Measurements from ENCODE around the gene LMF2.

GRCh38 chr22:50473855-50474671, 33.4 kb downstream of the LMF2 start:
- no peak for TF ChIP-seq CTCF (IDR thresholded peaks at IDR 0.05)
- TF ChIP-seq POLR2AphosphoS5 (IDR thresholded peaks at IDR 0.05; ENCODE audit: low read depth, low read length) = no peak
- TF ChIP-seq SIN3A (IDR thresholded peaks at IDR 0.05; ENCODE audit: borderline replicate concordance, insufficient read depth, low read depth, low read length) = no peak
- TF ChIP-seq TCF7L2 (IDR thresholded peaks at IDR 0.05; ENCODE audit: low read depth, low read length) = no peak
